Upper lobe of left lung (tissue), 4 donors: Measurements from ENCODE around the gene LRP2BP.

Source experiments
- EP300 ChIP-seq, 4 donors: sonication (generic); formaldehyde crosslinking; IDR thresholded peaks; one replicate each; pipeline ENCODE4 v1.5.1; 2017; ENCODE audit warnings: antibody characterized with exemption in 4 of 4, control low read depth in 2 of 4
- TF ChIP-seq, protein P1 (sequence below), 6 experiments: fragments of 450-650 bp in 4 of 6; fragments of 200-600 bp in 2 of 6; sonication (generic) in 2 of 6; IDR thresholded peaks; one replicate each; pipeline ENCODE4 v1.5.1; 2016 to 2019; ENCODE audit warnings: antibody characterized with exemption in 6 of 6

DNA sequence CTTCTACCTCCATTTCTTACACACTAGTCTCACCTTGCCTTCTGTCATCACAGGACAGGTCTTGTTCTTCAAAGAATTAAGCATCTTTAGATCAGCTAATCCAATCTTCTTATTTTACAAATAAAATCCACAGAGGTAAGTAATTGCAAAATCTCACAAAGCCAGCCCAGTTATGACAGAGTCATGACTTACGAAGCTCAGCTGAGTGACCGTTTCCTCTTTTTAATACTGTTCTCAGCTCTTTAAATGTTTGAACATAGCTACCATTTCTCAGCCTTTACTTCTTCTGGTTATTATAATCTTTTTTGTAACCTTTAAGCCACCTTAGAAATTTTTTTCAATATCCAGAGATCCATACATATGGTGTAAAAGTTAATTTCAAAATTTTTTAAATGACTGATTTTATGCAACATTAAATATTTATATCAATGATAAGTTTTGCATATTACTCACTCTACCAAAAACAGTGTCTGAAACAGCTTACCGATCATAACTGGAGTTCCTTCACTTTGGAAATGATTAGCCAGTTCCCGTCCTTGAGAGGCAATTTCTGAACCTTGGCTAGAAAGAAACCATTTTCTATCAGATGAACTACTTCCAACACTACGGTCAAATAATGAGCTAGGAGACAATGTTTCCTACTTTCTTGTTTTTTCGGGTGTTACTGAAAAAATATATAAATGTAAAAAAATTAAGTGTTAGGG lies 9.7 kb upstream of the LRP2BP start:
- TF ChIP-seq, protein P1, sequence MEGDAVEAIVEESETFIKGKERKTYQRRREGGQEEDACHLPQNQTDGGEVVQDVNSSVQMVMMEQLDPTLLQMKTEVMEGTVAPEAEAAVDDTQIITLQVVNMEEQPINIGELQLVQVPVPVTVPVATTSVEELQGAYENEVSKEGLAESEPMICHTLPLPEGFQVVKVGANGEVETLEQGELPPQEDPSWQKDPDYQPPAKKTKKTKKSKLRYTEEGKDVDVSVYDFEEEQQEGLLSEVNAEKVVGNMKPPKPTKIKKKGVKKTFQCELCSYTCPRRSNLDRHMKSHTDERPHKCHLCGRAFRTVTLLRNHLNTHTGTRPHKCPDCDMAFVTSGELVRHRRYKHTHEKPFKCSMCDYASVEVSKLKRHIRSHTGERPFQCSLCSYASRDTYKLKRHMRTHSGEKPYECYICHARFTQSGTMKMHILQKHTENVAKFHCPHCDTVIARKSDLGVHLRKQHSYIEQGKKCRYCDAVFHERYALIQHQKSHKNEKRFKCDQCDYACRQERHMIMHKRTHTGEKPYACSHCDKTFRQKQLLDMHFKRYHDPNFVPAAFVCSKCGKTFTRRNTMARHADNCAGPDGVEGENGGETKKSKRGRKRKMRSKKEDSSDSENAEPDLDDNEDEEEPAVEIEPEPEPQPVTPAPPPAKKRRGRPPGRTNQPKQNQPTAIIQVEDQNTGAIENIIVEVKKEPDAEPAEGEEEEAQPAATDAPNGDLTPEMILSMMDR (IDR thresholded peaks at IDR 0.05) = no peak
- no peak for TF ChIP-seq EP300 (IDR thresholded peaks at IDR 0.05)
